ENCODE data around the gene ZKSCAN4.

ZKSCAN4 gene

DNA sequence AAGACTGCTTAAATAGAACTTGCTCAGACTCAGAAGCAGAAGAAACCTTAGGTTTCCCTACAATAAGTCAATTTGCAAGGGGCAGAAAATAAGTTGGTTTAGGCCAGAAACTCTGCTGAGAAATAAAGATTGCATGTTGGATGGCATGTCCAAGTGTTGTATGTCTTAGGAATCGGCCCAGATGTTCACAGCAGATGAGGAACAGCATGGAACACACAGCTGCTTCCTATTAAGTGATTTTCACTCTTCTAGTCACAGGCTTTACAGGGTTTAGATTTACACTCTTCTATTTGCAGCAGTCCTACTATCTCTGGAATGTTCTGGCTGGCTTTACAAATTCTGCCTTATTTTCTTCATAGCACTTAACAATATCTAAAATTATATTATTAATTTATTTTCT is 3.2 kb downstream of the ZKSCAN4 start:
- DNase-seq (ENCODE audit: low read depth): no peak

DNA sequence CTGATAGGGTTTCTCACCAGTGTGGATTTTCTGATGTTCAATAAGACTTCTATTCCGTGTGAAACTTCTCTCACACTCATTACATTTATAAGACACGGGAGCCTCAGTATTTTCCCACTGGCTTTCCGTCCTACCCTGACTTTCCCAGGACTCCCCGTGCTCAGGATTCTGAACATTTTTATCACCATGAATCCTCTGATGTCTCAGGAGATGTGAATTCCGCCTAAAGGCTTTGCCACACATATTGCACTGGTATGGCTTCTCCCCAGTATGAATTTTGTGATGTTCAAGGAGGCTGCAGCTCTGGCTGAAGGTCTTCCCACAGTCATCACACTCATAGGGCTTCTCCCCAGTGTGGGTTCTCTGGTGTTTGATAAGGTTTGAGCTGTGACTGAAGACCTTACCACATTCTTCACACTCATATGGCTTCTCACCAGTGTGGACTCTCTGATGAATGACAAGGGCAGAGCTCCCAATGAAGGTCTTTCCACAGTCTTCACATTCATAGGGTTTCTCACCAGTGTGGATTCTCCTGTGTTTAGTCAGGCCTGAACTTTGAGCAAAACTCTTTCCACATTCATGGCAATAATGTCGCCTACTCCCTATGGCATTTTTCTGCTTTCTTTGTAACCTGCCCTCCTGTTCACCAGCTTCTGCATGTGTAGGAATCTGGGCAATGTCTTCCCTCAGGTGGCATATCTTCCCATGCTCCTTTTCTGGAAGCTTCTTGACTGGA is 6.7 kb downstream of the ZKSCAN4 start:
- no peak for DNase-seq (ENCODE audit: low read depth)

DNA sequence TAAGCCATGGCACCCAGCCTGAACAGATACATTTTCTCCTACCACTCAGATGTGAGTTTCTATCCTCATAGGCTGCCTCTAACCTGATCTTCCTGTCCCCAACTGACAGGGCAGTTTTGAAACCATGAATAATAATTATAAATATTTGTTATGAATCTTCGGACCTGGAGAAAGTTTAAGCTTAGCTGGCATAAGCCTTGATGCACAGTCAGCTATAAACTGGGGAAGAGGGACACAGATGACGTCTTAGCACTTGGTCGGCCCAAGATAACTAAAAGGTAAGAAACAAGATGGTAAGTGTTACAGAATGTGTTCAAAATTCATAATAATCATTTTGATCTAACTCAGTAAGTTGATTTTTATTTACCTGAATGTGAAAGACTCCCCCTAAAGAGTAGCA is 8.1 kb downstream of the ZKSCAN4 start:
- DNase-seq (ENCODE audit: low read depth): no peak

DNA sequence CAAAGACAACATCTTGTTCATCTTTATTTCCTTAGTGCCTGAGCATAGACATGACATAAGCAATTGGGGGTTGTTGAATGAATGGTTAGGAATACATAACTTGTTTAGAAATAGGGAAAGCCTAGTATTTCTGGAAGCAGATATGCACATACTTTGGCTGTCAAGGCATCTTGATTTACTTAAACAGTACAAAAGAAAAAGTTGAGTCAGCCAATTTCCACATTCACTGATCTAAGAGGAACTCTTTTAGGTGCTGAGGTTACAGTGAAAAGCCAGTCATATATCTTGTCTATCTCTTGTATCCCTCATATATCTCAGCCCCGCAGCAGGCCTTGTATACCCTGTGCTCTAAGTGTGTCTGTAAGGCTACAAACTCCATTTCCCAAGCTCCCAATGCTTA is 11.6 kb downstream of the ZKSCAN4 start:
- no peak for DNase-seq (ENCODE audit: low read depth)

DNA sequence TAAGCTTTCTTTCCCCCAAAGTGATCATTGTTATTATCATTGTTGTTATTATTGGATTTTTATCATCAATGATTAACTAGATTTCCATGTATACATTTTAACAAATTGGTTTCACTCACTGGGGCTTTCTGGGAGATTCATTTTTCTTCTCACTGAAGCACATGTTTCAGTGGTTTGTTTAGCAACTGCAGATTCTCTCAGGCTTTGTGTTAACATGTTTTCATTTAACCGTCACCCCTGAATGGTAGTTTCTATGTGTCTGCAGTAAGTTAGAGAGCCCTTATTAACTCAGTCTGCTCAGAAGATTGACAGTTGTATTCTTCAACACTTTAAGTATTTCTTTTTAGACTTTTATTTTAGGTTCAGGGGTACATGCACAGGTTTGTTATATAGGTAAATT is 12.4 kb downstream of the ZKSCAN4 start:
- DNase-seq (ENCODE audit: low read depth): no peak

DNA sequence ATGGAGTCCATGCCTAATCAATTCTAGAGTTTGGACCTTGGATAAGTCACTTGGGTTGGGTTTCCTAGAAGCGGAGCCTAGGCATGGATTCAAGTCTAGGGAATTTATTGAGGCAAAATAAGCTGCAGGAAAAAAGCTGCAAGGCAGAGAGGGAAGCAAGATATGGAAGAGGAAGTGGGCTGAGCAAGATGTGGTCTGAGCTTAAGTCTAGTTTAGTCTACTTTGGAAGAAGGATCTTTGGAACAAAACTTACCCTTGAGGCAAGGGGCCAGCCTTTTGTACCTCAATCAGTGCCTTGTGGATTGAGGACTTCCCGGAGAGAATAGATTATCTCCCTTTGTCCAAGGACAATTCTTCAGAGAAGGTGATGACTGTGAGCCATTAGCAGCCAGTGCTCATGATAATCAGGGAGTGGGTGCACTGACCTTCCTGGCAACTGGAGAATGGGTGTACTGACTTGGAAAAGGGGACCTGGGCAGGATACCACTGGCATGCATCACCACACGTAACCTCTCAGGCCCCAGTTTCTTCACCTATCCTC is 16.1 kb downstream of the ZKSCAN4 start:
- no peak for DNase-seq (ENCODE audit: low read depth)

DNA sequence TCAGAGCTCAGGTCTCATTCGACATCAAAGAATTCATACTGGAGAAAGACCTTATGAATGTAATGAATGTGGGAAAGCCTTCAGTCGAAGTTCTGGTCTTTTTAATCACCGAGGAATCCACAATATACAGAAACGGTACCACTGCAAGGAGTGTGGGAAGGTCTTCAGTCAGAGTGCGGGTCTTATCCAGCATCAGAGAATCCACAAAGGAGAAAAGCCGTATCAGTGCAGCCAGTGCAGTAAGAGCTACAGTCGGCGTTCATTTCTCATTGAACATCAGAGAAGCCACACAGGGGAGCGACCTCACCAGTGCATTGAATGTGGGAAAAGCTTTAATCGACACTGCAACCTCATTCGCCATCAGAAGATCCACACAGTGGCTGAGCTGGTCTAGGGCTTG is 19.3 kb downstream of the ZKSCAN4 start:
- no peak for DNase-seq (ENCODE audit: low read depth)

DNA sequence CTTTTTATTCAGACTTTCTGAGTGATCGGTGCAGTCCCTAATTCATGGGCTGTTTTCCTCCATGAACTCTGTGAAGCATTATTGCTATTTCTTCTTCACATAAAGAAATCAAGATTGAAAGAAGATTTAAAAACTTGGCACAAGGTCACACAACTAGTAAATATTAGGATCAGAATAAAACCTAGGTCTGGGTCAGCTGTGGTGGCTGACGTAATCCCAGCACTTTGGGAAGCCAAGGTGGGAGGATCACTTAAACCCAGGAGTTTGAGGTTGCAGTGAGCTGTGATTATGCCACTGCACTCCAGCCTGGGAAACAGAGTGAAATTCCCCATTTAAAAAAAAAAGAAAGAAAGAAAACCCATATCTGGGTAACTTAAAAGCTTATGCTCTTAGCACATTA is 25.6 kb downstream of the ZKSCAN4 start:
- no peak for DNase-seq (ENCODE audit: low read depth)

DNA sequence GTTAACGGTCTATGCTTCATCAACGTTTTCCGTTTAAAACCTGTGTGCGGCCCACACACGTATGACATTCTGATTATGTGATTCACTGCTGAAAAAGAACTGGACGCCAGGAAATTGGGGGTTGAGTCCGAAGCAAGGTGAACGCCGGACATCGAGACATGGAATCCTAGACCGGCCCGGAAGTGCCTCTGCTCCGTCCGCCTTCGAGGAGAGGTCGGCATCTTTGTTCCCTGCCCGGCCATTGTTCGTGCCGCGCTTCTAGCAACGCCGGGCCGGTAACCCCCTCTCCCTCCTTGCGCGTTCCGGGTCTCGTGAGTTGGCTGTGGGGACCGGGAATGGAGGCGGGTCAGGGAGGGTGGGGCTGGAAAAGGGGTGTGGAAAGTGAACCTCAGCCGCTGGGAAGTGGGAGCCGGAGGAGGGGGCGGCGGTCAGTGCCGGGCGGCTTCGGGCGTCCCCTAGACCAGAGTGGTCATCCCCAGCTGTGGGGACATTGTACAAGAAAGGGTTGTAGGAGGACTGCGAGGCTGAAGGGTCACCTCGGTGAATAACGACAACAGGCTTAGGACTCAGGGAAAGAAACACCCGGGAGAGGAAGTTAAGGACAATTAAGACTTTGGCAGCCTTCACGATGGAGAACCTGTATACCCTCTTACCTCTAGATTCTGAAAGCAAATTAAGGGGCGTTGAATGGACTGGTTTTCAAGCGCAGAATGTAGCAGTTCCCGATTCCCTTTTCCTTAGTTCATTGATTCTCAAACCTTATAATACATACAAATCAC is 26.8 kb downstream of the ZKSCAN4 start, which contains the start of gene ZSCAN9:
ZSCAN9 (plus strand) TSS at position 220 of the 779 bp plus-strand sequence. CDS start 1,810 bp downstream, outside the sequence.
- peak; percentile 33 for DNase-seq (ENCODE audit: low read depth)

DNA sequence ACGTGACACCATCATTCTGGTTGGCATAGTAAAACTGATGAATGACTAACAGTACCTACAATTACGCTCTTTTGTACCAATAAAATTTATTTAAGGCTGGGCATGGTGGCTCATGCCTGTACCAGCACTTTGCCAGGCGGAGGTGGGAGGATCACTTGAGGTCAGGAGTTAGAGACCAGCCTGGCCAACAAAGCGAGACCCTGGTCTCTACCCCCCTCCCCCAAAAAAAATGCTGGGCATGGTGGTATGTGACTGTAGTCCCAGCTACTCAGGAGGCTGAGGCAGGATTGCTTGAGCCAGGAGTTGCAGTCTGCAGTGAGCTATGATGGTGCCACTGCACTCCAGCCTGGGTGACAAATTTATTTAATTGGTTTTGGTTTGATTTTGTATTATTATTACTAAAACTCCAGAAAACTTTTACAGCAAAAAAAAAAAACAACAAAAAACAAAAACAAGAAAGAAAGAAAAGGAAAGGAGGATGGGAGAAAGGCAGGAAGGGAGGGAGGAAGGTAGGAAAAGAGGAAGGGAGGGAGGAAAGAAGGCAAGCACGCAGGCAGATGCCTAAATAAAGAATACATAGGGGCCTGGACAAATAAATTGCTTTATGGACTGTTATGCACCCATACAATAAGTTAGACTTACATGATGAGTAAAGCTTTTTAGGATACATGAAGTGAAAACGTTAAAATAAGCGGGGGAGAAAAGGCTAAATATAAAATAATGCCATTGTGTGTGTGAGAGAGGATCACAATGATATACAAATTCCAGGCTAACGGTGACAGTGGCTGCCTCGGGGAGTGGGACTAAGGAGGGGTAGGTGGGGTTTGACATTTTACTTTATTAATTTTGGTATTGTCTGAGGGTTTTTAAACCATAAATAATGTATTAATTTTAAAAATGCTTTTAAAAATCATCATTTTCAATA is 27.7 kb downstream of the ZKSCAN4 start:
- DNase-seq (ENCODE audit: low read depth): no peak

DNA sequence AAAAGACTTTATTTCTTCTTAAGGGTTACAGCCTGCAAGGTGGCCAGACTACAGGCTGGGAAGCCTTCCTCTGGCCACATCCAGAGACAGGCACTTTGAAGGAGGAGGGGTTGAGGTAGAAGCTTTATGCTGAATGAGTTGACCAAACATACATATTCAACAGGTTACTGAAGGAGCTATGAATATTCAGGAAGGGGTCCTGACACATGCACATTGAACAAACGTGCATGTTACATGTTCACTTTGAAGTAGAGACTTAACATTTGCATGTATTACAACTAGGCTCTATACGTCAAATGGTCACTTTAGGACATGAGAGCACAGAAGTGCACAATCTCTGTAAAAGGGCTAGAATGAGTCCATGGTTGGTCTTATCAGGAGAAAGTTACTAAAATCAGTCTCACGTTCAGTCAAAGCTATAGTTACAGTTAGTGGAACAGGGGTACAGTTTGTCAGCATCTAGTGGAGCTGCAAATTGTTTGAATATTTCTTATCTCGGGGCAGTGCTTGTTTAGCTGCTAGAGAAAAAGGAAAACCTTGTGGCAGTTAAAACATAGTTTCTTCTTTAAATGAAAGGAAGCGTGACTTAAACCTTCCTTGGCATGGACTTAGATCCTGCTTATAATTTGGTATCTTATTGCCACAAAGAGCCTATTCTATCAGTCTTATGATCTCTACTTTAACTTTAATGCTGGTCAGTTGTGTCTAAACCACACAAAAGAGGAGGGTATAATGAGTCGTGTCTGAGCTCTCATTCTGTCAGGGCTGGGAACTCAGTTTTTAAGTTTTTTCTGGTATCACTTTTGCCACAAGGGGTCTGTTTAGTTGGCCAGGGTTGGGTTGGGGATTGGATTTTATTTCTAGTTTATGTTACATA is 31.6 kb downstream of the ZKSCAN4 start:
- DNase-seq (ENCODE audit: low read depth): no peak

DNA sequence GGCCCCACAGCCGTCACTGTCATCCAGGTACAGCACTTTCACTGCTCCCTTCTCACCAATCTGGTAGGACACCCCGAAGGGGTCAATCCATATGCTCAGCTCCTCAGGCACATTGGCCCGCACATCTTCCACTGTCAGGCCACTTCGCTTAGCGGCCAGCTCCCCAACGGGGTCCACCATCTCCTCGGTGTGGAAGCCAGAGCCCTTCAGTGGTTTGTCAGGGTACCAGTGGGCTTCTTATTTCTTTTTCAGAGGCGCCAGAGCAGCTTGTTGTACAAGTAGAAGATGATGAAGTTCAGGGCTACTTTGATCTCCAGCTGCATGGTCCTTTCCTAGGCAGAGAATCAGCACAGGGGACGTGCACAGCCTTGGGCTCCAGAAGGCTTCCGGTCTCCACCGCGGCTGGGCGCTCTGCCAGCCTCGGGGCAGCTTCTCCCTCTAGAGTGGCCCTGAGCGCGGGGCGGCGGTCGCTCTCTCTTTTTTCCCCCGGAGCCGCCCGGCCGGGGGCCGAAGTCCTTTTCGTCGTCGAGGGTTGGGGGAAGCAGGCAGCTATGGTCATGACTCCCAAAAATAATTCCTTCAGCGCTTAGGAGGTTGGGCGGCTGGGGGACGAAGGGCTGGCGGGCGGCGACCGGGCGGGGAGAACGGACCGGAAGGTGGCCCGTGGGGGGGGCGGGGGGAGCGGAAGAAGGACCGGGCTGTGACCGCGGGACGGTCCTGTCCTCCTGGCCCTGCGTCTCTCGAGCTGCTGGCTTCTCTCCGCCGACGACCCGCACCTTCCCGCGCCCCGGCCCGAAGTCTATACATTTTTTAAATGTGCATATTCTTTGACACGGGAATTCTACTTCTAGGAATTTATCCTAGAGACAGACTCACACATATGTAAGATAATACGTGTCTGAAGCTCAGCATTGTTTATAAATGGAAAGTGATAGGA is 33.5 kb downstream of the ZKSCAN4 start:
- no peak for DNase-seq (ENCODE audit: low read depth)

DNA sequence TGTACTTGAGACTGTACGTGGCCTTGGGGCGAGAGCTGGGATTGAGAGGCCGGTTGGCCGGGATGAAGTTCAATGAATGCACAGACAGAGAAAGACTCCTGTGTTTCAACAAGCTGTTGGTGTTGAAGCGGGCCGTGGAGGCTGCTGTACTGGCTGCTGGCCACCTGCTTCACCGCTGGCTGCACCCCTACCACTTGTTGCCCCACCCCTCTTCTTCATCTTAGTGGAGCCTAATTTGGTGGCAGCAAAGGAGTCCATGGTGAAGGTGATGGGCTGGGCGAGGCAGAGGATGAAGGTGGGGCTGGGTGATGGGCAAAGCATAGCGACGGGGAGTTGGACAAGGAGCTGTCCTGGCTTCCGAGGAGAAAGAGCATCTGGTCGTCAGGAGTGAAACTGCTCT is 34.2 kb downstream of the ZKSCAN4 start:
- no peak for DNase-seq (ENCODE audit: low read depth)

DNA sequence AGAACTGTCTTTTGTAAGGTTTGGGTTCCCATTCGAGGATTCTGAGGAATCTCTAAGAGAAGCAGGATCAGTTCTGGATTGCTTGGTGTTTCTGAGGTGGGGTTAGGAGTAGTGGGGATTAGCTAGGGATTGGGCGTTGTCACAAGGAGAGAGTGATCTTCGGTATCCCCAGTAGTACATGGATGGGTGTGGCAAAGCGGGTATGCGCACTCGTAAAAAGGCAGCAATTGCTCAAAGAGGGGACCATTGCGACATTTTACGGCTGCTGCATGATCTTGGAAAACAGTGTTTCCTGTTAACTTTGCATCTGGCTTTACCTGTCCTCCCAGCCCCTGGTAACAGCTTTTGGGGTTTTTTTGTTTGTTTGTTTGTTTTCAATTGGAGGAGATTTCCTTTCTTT is 36.6 kb downstream of the ZKSCAN4 start:
- DNase-seq (ENCODE audit: low read depth): no peak

DNA sequence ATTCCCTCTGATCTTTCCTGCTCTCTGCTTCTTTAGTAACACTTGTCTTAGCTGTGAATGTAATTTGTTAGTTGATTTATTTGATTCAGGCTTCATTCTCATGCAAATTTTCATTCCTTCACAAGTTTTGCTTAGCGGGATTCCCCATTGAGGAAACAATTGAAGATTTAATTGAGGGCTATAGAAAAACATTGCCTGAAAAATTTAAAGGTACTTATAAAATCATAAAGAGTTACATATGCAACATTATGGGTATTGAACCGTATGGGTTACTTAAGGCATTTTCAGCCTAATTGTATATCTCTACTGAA is 38.9 kb downstream of the ZKSCAN4 start:
- DNase-seq (ENCODE audit: low read depth): no peak

DNA sequence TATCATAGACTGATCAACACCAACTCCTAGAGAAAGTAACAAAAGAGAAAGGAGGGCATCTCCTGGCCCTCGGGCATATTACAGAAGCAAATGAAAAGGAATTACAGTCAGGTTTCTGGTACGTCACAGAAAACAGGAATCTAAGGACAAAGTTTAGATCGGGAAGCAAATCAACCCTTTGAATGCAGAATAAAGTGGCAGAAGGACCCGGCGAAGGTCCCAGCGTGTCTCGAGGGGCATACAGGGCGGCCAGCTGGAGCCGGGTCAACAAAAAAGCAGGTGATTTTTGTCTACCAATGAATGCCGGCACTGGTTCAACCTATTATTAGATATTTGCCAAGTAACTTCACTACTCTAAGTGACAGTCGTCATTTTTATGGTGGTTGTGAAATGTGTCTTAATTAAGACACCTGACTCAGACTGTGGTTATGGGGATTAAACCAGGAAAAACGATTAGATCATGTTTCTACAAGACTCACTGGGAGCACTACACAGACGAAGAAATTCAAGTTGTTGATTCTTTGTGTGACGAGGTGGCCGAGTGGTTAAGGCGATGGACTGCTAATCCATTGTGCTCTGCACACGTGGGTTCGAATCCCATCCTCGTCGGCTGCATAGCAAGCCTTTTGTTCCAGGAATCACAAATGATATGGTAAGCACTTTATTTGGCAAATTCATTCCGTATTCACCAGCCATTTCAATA is 39.4 kb downstream of the ZKSCAN4 start:
- DNase-seq (ENCODE audit: low read depth): no peak

DNA sequence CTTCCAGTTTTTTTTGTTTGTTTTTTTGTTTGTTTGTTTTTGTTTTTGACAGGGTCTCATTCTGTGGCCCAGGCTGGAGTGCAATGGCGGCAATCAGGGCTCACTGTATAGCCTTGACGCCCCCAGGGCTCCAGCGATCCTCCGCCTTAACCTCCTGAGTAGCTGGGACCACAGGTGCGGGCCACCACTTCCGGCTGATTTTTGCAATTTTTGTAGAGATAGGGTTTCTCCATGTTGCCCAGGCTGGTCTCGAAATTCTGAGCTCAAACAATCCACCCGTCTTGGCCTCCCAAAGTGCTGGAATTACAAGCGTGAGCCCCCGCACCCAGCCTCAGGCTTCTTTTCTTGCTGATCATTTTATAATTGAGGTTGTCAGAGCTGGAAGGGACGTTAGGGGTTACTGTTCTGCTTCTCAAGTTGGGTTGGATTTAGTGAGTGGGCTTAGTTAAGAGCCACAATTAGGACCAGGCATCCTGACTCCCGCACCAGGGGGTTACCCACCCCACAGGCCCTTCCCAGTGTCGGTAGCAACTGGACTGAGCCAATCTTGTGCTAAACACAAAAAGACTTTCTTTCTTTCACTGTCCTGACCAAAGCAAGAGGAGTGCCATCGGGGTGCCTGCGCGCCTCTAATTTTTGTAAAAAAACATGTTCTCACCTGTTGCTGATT is 40.1 kb downstream of the ZKSCAN4 start:
- DNase-seq (ENCODE audit: low read depth): no peak

DNA sequence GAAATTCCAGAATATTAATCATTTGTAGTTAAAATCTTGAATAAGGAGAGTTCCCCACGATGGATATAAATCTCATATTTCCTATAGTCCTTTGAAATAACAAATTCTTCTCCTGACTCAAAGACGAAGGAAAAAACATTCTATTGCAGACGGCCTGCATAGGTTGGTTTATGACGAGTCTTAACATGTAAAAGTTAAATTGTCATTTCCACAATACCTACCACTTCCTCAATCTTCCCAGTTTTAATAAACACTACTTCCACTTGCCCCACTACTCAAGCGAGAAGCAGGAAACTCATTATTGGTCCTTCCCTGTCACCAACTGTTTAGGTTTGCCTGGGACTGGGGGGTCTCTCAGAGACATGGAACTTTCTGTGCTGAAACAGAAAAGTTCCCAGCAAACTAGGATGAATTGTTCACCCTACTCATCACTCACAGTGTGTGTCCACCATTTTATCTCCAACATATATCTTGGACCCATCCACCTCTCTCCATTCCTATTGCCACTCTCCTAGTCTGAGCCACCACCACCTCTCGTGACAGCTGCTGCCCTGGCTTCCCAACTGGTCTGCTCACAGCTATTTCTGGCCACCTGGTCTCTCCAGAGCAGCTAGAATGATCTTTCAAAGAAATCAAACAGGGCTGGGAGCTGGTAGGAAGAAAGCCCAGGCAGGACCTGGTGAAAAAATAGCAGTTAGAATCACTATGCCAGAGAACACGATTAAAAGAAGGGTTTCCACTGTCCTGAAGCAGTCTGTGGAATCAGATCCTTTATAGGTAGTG is 42.1 kb downstream of the ZKSCAN4 start:
- DNase-seq (ENCODE audit: low read depth): no peak

All from activated gamma-delta T cell treated with anti-CD3 and anti-CD28 coated beads, Interleukin-2, amount 50 U/mL, for 16 hours (primary cell).